SHP77 treated with DMSO at 0.1 percent for 48 hours (cell line): ENCODE results near the gene MRPL53.
"Not testable (repeated sequence)": the region's sequence is repeated elsewhere in the genome, so short reads cannot be mapped to it uniquely, and the experiment has no call there.

ENCODE experiments used
- DNase-seq: peaks from one replicate; lab custom pipeline; 2025; lab: John Stamatoyannopoulos, UW

Gene MRPL53

DNA sequence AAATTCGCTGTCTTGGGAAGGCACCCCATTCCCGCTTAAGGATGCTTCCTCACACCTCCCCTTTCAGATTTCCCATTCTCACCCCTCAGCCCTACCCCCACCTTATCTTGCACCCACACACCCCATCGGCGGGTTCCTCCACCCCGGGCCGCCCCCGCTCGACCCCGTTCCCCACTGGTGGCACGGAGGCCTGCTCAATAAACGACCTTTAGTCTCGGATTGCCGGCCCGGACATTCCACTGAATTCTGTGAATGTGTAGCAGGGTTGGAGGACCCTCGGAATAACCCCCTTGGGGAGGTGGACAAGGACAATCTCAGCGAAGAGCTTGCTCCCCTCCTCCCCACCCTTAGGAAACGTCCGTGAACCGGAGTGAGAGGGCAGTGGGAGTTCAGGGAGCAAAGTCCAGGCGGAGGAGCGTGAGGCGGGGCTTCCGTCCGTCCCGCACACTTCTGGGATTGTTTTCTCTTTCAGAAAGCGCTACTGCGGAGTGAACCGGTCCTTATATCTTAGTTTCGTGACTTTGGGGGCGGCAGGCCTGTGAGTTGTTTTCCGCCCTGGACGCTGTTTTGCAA is 29.8 kb upstream of the MRPL53 start:
- no peak for DNase-seq

DNA sequence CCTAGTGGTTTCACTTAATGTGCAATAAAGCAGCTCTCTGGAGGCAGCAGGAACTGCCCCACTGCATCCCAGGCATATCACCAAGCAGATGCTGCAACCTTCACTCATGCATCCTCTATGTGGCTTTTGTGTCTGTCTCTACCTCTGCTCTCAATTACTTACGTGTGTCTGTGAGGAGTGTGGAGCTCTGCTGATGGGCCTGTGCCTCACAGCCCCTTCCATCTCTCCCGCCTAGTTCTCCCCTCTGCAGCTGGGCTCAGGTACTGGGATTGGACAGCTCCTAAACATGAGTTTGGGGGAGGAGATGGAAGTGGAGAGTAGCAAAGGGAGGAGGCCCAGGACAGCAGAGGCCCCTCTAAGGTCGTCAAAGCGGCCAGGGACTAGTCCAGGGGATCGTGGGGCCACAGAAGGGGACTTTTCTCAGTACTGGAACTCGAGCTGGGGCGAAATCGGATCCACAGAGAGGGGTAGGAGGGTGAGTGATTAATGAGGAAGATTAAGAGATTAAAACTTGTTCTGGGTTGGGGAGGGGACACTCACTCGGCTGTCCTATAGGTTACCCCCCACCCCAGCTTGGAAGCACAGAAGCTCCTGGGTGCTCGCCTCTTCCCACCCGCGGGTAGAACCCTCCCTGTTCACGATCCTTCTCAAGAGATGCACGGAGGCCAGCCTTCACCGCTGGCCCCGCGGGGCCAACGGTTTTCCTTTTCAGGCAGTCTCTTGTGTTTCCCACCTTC is 29.0 kb upstream of the MRPL53 start:
- DNase-seq = no peak

DNA sequence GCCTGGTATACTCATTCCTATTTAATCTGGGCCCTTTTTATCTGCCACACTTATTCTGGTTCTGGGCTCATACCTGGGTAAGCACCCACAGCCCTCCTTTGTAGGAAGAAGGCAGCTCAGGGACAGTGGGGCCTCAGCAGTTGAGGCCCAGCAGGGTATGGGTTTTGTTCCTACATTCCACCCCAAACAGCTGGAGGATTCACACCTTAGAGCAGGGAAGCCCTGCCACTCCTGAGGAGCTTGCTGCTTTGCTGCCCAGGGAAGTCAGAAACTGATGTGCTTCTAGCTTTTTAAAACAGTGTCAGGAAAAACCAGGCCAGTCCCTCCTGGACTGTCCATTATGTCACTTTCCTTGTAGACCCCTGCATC is 28.1 kb upstream of the MRPL53 start:
- DNase-seq = no peak

DNA sequence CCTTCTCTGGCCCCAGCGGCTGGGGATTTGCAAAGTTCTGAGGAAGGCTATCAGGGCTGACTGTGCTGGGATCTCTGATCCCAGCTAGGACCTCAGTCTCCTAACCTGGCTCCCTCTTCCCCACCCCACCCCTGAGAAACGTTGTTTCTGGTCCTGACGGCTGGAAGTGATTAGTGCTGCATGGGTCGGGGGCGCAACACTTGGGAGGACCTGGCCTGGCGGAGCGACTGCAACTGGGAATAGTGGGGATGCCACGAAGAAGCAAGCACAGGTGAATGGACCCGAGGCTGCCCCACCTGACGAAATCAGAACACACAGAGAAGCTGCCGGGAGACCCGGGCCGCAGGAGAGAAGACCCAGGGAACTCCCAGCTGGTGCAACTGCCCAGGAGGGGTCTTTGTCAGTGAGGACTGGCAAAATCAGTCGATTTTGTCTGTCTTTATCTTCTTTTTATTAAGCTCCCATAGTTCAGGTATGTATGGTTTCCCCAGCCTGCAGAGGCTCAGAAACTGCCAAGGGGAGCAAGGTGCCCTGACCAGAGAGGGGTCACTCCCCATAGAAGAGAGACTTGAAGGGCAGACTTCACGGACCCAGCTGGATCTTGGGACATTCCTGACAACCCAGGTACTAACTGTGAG is 27.6 kb upstream of the MRPL53 start:
- no peak for DNase-seq

DNA sequence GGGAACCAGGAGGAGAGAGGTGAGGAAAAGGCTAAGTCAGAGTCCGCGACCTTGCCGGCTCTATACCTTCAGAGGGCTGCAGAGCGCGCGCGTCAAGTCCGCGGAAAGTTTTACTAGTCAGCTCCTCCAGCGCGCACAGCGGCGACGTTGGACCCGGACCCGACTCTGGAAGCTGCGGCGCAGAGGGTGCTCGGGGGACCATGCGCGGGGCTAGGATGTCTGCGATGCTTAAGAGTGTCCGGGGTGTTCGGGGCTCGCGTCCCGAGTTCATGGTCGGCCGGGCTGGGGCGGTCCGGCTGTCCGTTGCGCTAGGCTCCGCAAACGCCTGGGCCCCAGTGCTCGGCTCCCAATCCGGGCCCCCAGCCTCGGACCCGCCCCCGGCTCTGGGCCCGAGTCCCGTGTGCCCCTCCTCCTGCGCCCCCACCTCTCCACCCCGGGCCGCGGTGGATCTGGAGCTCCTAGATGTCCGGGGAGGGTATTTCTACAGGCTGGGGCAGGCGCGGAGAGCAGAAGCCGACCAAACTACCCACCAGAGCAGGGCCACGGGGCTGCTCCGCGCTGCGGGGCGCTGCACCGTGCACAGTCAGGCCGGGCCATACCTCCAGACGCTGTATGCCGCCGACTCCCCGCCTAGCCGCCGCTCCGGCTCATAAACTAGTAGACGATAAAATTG is 26.9 kb upstream of the MRPL53 start, which contains the start of gene LBX2:
TSS of gene LBX2 (minus strand) at position 337 of the 673 bp plus-strand sequence. CDS start at position 271, 66 bp downstream.
- no peak for DNase-seq

DNA sequence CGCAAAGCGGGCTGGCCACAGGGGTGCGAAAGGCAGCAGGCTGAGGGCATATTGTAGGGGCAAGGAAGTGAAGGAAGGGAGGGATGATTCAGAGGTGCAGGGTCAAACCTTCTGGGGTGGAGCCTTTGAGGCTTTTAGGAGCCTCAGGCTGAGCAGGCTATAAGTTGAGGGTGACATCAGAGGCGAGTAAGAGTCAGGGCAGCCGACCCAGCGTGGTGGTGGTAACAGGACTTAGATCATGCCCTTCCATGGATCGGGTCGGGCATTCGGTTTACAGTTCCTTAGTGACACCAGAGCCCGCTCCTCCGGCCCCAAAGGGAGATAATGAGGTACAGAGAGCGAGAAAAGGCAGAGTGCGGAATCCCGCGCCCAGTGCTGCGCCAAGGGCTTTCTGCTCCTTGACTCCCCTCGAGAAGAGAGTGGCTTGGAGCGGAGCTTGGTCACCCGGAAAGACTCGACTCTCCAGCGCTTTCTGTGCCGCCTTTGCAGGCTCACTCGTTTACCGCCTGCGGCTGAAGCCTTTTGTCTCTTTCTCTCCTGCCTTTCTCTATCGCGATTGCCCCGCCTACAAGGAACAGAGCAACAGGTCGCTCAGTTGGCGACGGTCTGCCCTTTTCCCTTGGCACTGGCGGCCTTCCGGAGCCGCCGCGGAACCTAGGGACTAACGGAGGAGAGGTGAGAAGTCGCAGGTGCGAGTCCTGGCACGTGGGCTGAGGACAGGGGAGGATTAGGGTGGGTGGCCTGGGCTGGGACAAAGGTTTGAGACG is 26.2 kb upstream of the MRPL53 start:
- DNase-seq = no peak

DNA sequence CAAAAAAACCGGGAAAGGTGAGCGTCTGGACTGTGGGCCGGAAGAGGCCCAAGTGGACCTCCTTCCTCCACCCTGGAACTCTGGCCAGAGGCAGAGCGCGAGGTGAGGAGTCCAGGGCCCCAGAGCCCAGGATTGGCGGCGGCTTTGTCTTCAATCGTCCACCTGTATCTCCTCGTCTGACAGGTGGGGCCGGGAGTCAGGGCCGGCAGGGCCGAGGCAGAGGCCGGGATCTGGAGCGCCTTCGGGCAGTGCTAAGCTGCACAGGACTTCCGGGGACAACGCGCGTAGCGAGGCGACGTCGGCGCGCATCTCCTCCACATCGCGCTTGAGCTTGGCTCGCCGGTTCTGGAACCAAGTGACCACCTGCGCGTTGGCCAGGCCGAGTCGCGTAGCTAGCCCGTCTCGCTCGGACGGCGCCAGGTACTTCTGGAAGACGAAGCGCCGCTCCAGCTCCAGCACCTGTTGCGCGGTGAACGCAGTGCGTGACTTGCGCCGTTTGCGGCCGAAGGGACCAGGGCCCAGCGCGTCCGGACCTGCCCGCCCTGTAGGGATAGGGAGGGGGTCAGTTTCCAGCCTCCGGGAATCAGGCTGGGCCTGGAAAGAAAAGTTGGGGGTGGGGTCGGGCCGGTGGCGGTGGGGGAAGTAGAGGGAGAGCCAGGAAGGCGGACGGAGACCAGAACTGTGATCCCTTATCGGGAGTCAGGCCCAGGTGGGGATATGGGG is 25.5 kb upstream of the MRPL53 start:
- DNase-seq = no peak

DNA sequence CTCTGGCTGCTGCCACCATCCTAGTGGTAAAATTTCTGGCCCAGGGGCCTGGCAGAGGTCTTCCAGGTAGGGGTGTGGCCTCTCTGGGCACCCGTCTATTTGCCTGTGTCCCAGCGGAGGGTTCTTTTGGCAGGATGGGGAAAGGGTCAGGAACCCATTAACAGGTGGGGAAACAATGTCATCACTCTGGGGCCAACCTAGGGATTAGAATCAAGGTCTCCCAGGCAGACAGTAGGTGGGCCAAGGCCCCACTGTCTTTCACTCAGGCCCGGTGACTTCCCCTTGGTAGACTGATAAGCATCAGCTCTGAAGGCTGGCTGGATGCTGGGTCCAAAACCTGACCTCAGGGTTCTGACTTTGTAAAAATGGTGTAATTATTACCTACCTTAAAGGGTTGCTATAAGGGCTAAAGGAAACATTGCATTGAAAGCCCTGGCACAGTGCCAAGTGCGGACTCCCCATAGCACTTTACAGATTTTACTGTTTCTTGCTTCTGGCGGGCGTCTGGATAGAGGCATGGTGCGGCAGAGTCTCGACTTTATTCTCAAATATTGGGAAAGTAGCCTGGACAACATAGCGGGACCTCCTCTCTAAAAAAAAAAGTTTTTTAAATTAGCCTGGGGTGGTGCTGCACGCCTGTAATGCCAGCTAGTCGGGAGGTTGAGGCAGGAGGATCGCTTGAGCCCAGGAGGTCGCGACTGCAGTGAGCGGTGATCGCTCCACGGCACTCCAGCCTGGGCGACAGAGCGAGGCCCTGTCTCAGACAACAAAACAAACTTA is 24.7 kb upstream of the MRPL53 start:
- DNase-seq = no peak

DNA sequence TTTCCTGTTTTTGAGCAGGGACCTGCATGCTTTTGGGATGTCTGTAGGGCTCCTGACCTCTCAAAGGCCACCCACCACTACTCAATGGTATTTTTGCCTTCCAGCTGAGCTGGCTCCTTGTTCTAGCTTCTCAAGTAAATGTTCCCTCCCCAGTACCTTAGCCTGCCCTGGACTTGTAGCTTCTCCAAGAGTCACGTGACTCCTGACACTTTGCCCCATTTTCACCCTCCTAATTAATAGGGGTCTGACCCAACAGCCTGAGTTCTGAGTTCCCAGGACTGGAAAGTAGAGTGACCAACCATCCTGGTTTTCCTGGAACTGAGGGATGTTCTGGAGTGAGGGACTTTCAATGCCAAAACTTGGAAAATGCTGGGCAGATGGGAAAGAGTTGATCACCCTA is 23.0 kb upstream of the MRPL53 start:
- DNase-seq = no peak

DNA sequence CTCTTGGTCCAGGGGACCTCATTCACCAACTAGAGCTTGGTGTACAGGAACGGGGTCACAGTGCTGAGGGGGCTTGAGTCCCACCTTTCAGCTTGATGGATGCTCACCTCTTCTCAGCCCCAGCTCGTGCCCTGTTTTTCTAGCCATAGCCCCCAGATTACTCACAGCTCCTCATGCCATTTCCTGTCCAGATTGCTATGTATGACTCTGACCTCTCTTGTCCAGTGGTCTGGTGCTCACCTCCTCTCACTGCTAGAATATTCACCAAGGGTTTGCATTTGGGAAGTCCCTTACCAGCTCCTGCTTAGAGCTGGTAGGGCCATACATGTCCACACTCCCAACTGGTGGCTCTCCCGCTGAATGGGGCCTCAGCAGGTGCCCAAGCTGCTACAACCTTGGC is 21.1 kb upstream of the MRPL53 start:
- no peak for DNase-seq

DNA sequence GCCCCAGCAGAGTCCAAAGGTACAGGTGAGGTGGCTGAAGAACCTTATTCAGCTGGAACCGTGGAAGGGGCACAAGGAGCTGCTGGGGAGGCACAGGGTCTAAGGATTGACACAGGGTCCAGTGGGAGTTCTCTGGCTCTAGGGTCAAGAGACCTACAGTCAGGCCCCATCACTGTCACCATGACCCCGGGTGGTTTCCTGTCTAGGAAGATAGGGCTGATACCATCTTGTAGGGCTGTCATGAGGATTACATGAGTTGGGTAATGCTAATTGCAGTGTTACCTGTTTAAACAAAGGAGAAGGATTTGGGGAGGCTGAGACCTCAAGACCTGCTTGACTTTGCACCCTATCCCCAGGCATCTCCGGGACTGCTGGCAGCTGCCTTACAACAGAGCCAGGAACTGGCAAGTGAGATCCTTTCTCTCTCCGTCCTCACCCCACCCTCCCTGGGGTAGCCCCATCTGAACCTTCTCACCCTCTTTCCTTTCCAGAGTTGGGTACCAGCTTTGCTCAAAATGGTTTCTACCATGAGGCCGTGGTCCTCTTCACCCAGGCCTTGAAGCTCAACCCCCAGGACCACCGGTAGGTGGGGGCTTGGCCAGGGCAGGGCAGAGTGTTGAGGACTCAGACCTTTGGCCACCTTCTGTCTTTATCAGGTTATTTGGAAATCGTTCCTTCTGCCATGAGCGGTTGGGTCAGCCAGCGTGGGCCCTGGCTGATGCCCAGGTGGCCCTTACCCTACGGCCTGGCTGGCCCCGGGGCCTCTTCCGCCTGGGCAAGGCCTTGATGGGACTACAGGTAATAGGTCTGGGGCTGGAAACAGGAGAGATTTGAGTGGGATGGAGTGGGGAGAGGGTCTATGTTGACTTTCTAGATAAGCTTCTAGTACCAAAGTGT is 19.4 kb upstream of the MRPL53 start:
- no peak for DNase-seq

DNA sequence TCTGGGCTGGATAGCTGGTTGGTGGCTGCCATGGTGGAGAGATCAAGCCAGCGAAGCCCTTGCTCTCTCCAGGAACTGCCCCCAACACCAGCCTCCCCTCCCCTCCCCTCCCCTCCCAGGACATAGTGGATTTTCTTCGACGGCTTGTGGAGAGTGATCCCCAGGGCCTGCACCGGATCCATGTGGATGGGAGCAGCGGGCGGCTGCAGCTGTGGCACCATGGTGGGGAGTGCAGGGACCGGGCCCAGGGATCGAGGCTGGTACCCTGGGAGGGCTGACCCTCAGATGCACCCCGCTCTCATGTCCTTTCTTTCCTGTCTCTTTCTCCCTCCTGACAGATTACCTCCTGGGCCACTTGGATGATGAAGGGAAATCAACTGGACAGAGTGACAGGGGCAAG is 17.4 kb upstream of the MRPL53 start:
- DNase-seq = no peak

DNA sequence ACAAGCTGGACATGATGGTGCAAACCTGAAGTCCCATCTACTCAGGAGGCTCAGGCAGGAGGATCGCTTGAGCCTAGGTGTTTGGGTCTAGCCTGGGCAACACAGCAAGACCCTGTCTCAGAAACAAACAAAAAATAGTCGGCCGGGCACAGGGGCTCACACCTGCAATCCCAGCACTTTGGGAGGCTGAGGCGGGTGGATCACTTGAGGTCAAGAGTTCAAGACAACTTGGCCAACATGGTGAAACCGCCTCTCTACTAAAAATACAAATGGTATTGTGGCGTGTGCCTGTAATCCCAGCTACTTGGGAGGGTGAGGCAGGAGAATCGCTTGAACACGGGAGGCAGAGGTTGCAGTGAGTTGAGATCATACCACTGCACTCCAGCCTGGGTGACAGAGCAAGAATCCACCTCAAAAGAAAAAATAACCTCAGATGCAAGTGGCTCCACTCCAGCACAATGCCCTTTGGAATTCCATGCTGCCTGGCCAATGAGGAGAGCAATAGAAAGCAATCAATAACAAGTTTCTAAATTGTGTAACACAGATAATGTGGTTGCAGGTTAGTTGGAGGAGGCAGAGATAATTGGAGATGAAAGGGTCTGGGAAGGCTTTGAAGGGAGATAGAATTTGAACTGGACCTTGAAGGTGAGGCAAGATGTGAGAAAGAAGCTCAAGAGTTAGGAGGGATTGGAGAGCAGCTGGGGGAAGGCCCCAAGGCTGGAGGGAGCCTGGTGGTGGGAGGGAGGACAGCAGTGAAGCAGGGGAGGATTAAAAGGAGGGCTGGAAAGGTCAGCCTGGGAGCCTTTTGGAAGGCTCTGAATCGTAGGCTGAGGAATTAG is 16.4 kb upstream of the MRPL53 start:
- DNase-seq = no peak

DNA sequence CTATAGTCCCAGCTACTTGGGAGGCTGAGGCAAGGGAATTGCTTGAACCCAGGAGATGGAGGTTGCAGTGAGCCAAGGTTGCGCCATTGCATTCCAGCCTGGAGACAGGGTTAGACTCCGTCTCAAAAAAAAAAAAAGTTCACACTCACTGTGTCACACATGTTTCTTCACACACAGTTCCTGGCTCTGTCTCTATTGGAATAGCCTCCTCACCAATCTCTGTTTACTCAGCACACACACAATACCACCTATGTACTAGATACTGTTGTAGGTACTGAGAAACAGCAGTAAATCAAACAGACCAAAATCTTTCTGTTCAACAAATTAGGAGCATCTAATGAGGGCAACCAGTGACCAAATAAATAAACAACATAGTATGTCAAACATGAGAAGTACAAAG is 13.7 kb upstream of the MRPL53 start:
- DNase-seq = no peak

DNA sequence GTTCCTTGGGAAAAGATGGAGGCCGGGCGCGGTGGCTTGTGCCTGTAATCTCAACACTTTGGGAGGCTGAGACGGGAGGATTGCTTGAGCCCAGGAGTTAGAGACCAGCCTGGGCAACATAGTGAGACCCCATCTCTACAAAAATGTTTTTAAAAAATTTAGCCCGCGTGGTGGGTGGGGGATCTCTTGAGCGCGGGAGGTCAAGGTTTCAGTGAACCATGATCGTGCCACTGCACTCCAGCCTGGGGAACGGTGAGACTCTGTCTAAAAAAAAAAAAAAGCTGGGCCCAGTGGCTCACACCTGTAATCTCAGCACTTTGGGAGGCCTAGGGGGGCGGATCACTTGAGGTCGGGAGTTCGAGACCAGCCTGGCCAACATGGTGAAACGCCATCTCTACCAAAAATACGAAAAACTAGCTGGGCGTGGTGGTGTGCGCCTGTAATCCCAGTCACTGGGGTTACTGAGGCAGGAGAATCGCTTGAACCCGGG is 11.2 kb upstream of the MRPL53 start:
- DNase-seq = not testable (repeated sequence)

DNA sequence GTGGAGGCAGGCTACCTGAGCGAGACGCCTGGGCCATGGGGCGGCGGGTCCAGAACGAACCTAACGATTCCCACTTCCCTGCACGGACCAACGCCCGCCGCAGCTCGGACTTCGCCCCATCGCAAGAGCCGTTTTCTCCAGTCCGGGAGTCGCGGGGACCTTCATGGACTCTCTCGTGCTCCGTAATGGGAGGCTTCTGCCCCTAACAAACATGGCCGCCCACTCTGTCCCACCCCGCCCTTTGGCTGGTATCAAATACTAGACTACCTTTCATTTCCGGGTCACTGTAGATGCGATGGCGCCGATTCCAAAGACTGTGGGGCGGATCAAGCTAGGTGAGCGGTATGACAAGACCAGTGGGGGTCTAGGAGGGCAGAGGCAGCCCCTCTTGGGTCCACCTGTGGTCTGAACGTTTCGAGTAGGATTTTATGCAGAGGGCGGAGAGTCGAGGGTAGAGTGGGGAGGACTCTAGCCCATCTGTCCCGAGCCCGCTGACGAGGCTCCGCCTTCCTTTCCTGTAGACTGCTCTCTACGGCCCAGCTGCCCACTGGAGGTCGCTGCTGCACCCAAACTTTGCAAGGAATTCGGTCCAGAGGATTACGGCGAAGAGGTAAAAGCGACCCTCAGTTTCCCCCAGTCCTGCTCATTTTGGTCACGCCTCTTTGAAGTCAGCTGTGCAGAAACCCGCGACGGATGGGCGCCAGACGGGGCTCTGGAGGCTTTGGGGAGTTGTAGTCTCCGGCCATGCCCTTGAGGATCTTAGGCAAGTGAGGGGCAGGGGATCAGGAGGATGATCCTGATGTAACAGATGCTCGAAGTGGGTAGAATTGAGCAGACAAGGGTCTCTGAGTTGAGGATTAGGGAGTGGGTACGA is 10.6 kb upstream of the MRPL53 start, which contains the start of the genes CCDC142 and TTC31:
TSS of gene CCDC142 (minus strand) at position 198 of the 874 bp plus-strand sequence. CDS start at position 37, 161 bp downstream.
TSS of gene TTC31 (plus strand) at position 281 of the 874 bp plus-strand sequence. CDS start at position 296, 15 bp downstream.
- DNase-seq = peak; percentile 95
